ENCODE results near the gene CADM1.
"Not testable (repeated sequence)": the region's sequence is repeated elsewhere in the genome, so short reads cannot be mapped to it uniquely, and the experiment has no call there.

The CADM1 gene

DNA sequence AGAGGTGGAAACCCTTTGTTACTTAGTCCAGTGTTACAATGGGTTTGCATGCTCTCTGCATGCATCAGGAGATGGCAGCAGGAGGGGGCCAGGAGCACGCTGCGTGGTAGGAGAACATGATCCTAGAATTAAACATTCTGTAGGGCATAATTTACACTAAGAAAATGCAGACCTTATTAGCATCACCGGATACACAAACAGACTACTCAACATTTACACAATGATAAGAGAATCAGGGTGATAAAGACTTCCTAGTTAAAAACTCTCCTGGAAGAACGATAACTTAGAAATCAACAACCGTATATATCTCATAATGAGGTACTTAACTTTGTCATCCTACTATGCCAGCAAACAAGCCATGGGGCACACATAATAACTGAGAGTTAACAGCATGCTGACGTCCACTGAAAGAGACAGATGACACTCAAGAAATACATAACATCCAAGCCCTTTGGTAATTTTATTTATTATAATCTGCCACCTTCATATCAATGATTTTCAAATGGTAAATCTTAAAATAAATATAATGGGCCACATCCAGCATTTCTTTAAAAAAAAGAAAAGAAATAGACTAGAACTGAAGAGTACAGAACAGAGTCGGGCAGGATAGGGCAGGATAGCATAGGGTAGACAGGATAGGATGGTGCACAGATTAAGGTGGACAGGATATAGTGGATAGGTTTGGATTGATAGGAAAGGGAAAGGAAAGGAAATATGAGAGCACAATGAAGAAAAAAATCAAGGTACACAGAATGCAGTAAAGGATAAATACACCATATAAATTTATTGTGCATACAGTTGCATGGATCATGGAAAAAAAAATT, 27.5 kb downstream of the CADM1 start:
- no peak for DNase-seq (ENCODE audit: low spot score)

DNA sequence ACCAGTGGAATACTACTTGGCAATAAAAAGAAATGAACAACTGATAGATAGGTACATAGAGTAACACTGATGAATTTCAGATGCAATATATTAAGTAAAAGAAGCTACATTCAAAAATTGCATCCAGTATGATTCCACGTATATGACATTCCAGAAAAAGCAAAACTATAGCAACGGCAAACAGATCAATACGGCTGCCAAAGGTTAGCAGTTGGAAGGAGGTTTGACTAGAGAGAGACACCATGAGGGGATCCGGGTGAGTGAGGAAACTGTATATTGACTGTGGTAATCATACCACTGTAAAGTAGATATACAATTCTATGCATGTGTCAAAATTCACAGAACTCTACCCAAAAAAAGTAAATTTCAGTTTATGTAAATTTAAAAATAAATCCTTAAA, 28.7 kb downstream of the CADM1 start:
- no peak for DNase-seq (ENCODE audit: low spot score)

DNA sequence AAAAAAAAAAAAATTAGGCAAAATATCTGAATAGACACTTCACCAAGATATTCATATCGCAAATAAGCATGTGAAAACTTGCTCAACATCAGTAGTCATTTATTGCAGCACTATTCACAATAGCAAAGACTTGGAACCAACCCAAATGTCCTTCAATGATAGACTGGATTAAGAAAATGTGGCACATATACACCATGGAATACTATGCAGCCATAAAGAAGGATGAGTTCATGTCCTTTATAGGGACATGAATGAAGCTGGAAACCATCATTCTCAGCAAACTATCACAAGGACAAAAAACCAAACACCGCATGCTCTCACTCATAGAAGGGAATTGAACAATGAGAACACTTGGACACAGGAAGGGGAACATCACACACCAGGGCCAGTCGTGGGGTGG, 29.9 kb downstream of the CADM1 start:
- DNase-seq (ENCODE audit: low spot score): not testable (repeated sequence)

DNA sequence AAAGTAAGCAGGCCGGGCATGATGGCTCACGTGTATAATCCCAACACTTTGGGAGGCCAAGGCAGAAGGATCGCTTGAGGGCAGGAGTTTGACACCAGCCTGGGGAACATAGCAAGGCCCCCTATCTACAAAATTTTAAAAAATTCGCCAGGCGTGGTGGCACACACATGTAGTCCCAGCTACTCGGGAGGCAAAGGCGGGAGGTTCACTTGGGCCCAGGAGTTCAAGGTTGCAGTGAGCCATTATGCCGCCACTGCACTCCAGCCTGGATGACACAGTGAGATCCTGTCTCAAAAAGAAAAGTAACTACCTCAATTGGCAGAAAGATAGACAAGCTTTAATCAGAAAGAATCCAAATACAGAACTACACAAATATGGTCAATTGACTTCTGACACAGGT, 31.0 kb downstream of the CADM1 start:
- no peak for DNase-seq (ENCODE audit: low spot score)

DNA sequence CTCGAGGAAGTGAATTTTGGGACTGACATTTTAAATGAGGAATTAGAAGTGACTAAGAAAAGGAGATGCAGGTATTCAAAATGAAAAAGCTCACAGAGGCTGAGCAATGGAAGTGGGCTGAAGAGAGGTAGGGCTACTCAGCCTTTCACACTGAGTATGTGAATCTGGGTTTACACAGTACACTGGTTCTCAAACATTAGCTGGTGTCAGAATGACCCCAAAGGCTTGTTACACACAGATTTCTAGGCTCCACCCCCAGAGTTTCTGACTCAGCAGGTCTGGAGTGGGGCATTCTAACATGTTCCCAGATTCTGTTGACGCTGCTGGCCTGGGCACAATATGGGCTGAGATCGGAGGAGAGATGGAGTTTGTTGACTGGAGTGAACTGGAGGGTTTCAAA, 32.8 kb downstream of the CADM1 start:
- no peak for DNase-seq (ENCODE audit: low spot score)

DNA sequence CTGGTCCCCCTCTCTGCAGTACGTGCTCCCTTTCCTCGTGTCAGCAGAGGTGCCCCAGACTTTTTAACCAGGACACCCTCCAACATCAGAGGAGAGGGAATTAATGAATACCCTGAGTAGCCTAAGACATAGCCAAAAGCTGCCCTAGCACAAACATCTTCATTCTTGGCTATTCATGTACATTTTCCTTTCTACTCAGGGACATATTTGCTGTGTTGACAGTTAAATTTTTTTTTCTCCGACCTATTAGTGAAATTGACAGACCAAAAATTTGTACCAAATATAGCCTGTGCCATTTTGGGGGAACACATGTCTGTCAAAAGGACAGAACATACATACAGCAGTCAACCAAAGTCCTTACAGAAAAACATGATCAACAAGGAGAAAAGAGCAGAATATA, 33.3 kb downstream of the CADM1 start:
- no peak for DNase-seq (ENCODE audit: low spot score)

DNA sequence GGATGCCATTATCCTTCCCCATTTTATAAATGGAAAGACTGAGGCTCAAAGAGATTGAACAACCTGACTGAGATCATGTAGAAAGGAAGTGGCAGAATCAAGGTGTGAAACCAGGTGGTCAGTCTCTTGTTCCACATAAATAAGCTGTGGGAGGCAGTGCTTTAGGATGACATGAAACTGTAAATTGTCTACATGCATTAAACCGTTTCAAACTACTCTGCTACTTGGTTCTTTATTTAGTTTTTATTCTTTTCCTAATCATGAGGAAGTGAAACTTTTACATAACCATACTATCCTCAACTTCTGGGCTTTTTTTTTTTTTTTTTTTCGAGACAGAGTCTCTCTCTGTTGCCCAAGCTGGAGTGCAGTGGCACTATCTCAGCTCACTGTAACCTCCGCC, 34.9 kb downstream of the CADM1 start:
- no peak for DNase-seq (ENCODE audit: low spot score)

DNA sequence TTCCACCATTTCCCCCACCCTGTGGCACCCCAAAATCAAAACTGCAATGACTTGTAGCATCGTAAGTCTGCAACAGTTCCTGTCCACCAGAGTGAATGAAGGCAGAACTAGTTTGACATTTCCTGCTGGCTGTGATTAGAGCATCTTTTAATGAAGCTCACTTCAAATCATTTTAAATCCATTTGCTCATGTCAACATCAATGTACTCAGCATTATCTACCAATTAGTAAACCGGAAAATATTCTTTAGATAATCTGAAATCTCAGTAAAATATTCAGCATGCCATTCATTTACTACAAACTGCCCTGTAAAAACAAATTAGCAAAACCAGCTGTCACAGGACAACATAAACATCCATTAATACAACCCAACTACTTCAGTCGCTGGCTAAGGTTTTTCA, 38.1 kb downstream of the CADM1 start:
- no peak for DNase-seq (ENCODE audit: low spot score)

DNA sequence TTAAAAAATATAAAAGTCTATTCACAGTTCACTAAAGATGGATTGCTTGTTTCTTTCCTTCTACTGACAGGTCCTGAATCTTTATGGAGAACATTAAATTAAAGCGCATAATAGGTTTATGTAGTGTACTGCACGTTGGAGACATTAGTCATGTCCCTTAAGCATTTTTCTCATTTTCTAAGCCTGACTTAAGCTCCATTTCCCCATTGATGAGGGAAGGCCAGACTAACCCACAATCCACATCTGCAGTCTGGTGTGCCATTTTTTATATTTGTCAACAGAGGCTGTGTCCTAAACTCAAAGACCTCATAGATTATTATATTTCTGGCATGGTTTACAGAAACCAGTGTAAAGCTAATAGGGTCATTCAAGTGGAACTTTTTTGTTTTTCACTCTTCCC, 39.9 kb downstream of the CADM1 start:
- no peak for DNase-seq (ENCODE audit: low spot score)

DNA sequence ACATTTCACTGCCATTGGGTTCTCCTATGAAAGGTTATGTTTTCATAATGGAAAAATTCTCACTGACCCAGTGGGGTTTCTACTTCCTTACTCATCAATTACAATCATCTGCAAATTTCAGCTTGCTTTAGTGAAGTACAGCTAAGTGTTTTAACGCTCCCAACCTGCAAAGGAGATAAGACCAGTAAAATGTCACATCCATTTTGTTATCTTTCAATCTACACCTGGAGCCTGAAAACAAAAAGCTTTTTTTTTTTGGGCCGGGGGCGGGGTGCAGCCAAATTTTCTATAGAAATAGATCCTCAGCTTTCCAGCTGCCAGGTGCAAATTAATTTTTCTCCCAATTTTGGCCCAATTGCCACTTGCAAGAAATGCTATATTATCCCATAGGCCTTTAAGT, 40.6 kb downstream of the CADM1 start:
- no peak for DNase-seq (ENCODE audit: low spot score)

DNA sequence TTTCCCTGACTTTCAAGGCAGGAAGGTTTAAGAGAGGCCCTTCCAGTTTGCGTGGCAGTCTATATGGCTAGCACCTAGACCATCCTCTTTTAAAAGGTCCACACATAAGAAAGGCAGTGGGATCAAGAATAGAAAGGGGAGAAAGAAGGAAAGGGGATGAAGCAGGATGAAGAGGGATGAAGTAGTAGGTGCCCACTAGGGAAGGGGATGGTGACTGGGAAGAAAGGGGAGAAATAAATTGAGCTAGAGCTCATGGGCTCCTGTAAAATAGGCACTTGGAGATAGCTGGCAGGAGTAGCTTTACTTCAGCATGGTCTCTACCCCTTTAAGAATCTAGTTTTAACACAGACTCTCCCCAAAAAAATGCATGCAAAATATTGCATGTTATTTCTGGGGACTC, 41.5 kb downstream of the CADM1 start:
- DNase-seq (ENCODE audit: low spot score): no peak

DNA sequence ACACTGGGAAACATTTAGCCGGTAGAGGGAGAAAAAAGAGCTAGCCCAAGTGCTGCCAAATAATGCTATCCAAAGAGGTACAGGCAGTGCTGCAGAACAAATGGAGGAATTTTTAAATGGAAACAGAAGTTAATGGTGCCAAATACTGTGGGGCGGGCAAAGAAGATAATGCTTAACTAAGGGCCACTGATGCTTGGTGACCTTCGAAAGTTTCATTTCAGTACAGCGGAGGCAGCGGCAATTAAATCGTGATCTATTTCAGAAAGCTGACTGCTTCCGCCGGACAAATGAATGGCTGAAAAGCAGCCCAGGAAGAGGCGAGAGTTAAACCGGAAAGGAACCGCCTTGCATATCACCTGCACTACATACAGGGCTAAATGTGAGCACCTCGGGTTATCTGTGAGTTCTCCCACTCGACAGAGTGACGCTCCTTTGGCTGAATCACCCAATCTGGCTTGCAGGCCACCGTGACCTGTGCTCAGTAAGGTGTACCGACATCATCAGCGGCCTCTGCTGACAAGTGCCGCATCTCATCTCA, 42.1 kb downstream of the CADM1 start:
- no peak for DNase-seq (ENCODE audit: low spot score)

DNA sequence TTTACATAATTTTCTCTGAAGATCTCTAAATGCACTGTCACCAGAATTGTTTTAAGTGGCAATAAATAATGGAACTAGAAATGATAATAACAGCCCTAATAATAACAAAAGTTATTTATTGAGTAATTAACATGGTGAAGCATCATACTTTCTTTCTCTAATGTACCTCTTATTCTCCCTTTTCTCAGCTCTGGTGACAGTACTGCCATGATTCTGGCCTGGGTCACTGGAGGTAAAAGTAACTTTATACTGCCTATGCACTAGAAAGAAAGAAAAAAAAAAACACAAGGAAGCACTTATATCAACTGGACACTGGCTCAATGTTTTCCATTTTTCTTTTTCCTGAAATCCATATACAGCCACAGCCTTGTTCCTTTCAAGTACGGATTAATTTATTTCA, 43.7 kb downstream of the CADM1 start:
- DNase-seq (ENCODE audit: low spot score): no peak

DNA sequence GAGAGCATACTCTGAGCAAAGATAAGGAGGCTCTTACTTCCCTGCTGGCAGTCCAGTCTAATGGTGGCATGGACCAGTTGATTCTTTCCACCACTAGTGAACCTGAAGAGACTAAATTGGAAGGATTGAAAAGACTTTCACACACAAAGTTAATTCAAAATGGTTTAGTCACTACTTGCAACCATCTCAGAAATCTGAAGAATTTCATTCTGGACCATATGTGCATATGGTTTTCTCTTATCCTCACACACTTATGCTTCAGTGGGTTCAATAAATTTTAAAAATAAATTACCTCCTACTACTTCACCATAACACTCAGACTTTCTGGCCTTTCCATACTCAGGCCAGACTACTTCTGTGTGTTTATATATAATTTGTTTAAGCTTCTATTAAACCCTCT, 44.7 kb downstream of the CADM1 start:
- no peak for DNase-seq (ENCODE audit: low spot score)

DNA sequence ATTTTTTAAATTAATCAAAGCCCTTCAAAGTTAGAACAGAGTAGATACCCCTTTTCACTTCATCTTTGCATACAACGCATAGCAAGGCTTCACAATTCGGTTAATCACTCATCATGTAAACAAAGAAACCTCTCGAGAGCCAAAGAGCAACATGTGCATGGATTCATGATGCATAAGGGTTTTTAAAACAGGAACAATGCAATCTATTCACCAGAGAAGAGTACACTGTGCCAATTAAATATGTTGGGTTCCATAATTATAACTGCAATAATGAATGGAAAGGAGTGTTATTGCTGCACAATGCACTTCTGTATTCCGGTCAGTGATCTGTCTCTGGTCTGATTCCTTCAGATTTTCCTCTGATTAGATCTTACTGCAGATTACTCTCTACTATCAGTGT, 45.3 kb downstream of the CADM1 start:
- DNase-seq (ENCODE audit: low spot score): no peak

DNA sequence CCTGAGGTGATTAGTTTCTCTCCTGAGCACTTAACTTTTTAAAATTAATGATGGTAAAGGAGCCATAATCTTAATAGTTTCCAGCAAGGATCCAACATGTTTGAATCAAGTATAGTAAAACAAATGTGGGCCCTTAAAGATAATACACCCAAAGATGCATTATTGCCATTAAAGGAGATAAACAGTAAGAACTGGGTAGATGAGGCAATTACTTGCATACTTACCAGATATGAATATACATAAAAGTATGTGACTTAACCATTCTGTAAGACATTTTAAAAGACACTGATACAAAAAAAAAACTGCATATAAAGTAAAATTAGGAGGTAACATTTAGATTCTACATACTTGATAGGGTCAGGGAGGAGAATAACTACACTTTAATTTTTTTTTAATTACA, 48.2 kb downstream of the CADM1 start:
- no peak for DNase-seq (ENCODE audit: low spot score)

DNA sequence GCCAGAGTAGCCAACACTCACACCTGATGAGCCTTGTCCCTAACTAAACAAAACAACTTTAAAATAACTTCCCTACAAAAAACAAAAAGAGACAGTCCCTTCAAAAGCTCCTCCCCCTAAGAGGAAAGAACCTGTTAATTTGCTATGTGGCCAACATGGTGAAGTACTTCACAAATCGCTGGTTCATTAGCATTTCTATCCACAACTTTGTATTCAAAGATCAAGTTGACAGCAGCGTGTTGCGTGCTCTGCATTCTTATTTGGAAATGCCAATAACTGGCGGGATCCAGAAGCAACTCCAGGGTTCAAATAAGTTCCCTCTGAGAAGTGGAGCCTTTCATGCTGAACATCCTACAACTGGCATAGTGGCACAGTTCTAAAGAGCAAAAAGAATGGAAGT, 48.6 kb downstream of the CADM1 start:
- no peak for DNase-seq (ENCODE audit: low spot score)

DNA sequence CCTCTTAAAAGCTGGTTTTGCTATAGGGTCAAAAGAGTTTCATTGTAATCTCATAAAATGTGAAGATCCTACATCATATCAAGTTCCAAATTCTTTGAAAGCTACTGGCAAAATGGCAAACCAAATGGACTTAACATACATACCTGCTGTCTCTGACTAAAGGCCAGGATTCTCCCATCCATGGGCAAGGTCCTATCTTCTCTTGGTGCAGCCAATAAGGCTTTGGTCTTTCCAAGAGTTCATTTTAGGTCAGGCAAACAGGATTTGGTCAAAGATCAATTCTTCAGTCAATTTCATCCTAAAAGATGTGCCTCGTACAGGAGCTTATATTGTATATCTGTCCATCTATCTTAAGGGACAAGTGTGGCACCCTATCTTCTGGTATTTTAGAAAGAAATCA, 49.7 kb downstream of the CADM1 start:
- no peak for DNase-seq (ENCODE audit: low spot score)

DNA sequence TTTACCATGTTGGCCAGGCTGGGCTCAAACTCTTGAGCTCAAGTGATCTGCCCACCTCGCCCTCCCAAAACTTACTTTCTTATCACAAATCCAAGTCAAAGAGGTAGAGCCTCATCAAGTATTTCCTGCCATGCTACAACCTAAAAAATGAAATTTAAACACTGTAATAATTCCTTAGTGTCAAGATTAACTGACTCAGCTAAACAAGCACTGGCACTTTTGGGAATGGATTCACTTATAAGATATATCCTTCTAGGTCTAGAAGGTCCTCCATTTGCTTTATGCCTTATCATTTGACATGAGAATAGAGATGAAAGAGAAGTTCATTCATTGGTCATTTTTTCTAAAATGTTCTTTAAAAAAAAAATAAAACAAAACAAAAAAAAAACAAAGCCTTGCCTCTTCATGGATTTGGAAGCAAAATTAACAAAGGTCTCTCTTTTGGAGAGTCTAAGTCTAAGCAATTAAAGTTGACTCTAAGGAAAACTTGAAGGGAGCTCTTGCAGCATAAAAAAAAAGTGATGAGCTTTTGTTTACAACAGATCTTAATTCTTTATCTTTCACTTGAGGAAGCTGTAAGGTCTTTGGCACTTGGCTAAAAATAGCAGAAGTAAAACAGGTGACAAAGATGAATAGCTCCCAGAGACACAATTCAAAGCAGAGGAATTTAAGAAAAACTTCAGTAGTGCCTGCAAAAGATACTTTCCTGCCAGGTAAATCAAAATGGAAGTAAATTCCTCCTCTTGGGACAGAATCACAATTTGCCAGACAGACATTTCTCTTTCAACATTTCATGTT, 50.3 kb downstream of the CADM1 start:
- no peak for DNase-seq (ENCODE audit: low spot score)

DNA sequence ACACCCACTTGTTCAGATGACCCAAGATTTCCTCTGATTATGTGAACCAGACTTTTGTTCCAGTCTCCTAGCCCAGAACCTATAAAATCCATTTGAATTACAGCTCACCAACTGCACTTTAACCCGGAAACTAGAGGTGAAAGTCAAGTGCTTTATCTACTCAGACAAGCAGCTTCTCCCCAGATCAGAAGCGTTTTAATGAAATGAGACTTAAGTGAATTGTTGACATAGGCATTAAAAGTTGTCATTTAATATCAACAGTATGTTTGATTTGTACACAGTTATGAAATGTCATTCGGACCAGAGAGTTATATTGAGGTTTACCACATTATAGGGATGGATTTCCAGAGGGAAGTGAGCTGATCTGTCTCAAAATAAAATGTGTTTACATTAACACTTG, 52.0 kb downstream of the CADM1 start:
- DNase-seq (ENCODE audit: low spot score): no peak

DNA sequence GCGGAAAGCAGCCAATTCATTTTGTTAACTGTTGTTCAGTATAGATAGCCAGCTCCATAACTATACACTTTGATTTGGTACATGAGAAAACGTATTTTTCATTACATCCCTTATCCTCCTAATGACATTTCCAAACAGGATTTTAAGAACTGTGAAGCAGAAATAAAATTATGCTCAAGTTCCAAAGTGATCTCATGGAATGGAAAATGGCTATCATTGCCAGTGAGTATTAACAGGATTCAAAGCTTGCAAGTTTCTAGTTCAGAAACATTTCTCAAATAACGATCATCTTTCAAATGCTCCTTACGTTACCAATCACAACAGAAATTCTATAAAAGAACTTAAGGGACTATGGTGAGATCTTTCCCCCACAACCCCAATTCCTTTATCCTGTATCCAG, 53.7 kb downstream of the CADM1 start:
- DNase-seq (ENCODE audit: low spot score): no peak

DNA sequence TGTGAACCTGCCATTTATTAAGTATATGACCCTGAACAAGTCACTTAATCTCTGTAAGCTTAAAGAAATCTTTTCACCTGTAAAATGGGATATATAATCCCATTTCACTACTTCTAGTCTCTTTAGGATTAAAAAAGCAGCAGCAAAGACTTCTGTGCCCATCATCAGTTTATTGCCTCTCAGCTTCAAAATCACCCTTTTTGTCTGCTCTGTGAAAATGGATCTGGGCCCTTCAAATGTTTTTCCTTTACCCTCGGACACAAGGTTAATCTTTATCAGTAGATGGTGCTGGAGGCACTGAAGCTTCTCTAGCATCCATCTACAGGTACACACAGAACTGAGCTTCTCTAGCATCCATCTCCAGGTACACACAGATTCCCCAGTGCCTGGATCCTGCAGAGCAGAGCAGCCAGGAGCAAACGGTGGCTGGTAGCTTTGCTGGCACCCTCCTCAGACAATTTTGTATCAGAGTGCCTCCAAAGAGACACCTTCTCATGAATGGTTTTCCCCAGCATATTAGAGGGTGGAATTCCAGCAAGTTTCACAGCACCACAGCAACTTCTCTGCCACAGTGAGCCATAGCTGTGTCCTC, 56.8 kb downstream of the CADM1 start:
- no peak for DNase-seq (ENCODE audit: low spot score)

DNA sequence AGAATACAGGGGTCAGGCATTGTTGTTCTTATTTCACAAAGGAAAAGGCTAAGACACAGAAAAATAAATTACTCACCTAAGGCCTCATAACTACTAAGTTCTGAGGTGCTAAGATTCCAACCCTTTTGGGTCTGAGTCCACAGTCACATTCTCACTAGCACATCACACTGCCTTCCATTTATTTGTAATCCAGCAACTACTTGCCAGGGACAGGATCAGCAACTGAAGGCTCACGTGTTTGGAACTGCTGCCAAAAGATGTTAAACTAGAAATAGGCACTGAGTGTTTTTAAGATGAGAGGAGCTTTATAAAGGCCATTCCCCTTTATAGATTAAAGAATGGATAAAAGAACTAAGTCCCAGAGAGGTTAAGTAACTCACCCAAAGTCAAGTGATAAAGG, 58.0 kb downstream of the CADM1 start:
- no peak for DNase-seq (ENCODE audit: low spot score)

Measured in kidney capillary endothelial cell (primary cell).